HG03558 (cell line): ENCODE data around the gene ADGRB3.

Experiments used
- ATAC-seq: cut with Tn5 transposase; IDR thresholded peaks from one replicate; pipeline ENCODE4 v1.9.1; 2021; ENCODE audit warnings: moderate number of reproducible peaks; ENCODE audit not compliant: unreplicated experiment; ENCODE audit errors: extremely low read depth

ADGRB3 gene

DNA sequence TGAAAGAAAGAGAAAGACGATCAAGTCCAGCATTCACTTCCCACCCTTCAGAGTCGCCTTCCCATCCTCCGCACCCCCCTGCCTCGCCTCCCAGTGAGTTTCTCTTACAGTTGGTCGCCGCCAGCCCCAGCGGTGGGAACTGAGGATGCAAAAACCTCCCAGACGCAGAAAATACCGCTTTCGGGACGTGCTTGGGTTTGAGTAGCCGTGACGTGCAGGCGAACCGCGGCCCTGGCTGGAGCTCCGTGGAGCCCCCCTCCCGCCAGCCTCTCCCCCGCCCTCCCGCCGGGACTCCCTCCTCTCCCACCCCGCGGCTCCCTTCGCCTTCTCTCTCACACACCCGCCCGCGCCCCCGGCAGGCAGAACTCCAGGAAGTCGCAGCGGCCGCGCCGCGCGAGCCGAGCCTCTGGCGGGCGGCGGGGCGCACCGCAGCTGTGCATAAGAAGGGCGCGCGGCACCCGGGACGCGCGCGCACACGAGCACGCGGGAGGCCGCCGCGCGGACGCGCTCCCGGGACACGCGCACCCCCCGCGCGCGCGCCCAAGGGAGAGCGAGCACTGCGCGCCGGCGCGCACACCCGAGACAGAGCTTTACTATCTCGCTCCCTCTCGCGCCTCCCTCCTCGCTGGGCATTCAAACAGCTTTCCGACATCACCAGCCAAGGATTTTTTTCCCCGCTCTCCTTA, at the start of gene ADGRB3:
TSS of gene ADGRB3 (plus strand) at position 557 of the 686 bp plus-strand sequence. CDS start 3,394 bp downstream, outside the sequence.
- peak; percentile 72 for ATAC-seq

DNA sequence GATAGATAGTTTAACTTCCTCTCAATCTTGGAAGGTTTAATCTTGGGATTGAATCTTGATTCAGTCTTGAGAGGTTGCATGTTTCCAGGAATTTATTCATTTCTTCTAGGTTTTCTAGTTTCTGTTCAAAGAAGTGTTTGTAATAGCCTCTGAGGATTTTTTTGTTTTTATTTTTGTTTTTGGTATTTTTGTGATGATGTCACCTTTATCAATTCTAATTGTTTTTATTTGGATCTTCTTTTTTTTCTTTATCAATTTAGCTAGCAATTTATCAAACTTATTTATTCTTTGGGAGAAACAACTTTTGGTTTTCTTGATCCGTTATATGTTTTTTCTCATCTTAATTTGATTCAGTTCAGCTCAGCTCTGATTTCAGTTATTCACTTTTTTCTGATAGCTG, 41.5 kb upstream of the ADGRB3 start:
- no peak for ATAC-seq

DNA sequence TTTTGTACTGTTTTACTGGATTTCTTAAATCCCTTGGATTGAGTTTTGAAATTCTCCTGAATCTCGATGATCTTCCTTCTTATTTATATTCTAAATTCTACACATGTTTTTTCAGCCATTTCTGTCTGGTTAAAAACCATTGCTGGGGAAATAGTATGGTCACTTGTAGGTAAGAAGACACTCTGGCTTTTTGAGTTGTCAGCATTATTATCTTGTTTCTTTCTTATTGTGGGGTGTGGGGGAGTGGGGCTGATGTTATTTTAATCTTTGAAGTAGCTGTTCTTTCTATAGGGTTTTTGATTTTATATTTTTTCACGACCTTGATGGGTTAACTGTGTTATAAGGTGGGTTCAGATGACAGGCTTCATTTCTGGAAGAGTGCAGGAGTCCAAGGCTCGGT, 37.4 kb upstream of the ADGRB3 start:
- no peak for ATAC-seq

GRCh38 chr6:68615938-68616337, 19.1 kb upstream of the ADGRB3 start:
- no peak for ATAC-seq

DNA sequence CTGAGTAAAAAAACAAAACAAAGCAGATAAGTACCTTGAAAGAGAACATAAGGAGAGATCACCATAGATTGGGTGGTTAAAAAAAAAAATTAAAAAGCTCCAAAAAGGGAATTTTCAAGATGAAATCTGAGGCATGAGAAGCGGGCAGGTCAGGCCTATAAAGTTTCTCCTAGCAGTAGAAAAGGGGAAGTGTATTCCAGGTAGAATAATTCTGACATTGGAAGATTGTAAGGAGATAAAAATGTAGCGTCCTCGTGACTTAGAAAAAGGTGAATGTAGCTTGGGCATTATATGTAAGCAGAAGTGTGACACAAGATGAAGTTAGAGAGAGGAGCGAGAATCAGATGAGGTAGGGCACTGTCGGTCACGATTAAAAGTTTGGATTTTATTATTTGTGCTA, 9.1 kb upstream of the ADGRB3 start:
- no peak for ATAC-seq

DNA sequence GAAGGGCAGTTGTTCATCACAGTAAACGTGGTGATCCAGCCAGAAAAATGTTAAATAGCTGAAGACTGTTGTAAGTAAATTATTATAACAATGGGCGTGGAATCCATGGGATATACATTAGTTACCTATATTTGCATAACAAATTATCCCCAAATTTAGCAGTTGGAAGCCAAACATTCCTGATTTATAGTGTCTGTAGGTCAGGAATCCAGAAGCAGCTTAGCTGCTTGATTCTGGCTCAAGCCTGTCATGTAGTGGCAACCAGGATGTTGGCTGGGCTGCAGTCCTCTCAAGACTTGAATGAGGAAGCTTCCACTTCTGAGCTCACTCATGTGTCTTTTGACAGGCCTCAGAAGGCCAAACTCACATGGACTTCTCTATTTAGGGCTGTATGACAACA, 6.9 kb upstream of the ADGRB3 start:
- ATAC-seq, result no peak

- no peak for ATAC-seq
Observed at GRCh38 chr6:68632734-68633133, 2.3 kb upstream of the ADGRB3 start.

GRCh38 chr6:68633281-68633971, 1.7 kb upstream of the ADGRB3 start:
- ATAC-seq, result no peak

- ATAC-seq, result no peak
Observed at GRCh38 chr6:68633972-68634725, 933 bp upstream of the ADGRB3 start.

DNA sequence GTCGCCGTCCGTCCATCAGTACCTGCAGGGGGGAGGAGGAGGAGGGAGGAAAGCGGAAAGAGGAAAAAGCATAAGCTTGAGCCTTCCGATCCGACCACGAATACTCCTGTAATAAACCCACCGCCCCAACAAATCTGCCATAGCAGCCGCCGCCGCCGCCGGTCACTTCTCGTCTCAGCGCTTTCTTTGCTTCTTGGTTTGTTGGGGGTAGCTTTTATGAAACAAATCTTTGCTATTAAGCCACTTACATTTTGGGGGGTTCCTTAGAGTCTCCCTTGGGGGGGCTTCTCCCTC, 277 bp downstream of the ADGRB3 start:
- no peak for ATAC-seq

DNA sequence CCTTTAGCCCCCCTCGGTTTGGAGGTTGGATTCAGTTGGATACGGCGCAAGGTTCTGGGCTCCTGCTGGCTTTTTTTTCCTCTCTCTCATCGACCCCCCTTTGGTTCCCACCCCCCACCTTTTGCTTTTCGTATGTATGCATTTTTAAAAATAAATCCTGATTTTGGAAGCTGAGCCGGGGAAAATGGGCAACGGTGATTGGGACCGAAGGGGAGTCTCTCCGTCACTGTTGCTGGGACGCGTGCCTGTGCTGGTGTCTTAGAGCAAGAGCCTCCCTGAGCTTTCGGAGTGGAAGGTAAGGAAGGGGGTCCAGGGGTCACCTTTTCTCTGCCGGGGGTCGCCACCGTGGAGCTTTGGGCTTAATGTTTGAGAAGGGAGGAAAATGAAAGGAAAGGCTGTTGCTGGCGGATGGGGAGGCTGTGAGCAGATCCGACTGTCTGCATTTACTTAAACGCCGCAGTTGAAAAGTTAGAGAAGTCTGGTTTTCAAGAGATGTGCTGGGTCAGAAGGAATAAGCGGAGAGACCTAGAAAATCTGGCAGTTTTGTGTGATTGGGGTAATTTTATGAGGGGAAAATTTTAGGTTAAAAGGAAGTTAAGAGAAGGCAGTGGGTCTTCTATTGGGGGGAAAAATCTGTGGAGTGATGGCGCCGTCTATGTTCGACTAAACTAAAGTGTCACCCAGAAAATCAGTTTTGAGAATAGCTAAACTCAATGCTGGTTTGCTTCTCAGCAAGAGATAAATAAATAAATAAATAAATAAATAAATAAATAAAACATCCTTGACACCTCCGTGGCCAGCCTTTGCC, 828 bp downstream of the ADGRB3 start:
- no peak for ATAC-seq

- ATAC-seq, result no peak
Observed at GRCh38 chr6:68636666-68637065, 1.6 kb downstream of the ADGRB3 start.

- no peak for ATAC-seq
Observed at GRCh38 chr6:68637071-68637470, 2.0 kb downstream of the ADGRB3 start.

DNA sequence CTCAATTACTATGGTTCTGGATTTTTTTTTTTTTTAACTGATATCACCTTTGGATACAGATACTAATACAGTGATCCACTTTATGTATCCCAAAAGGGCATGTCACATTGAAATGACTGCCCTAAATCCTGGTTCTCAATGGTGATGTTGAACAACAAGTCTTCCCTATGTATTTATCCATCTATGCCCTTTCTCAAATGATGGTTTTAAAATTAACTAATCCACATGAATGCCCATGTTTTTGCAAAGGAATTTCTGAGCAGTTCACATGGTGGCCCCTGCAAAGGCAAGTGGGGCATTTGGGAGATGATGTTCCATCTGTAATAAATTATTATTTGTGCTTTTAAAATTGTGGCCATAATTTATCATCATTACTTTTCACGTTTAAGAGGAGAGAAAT, 2.7 kb downstream of the ADGRB3 start:
- ATAC-seq, result no peak

DNA sequence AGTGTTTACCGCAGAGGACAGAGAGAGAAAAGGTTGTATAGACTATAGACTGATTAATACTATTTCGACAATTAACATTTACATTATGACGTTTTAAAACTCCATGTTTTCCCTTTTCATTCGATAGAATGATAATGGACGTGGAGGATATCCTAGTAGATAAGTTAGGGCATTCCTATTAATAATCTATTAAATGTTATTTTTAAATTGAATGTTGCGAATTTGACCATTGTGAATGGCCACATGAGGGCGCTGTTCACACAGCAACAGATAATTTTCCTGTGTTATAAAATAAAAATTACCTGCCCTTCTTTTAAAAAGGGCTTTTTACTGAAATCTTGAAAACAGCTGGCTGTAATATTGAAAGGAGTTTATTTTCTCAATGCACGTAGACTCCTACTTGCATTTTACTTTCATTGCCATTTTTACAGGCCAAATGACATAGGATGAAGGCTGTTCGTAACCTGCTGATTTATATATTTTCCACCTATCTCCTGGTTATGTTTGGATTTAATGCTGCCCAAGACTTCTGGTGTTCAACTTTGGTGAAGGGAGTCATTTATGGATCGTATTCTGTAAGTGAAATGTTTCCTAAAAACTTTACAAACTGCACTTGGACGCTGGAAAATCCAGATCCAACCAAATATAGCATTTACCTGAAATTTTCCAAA, 3.3 kb downstream of the ADGRB3 start:
- ATAC-seq, result no peak

DNA sequence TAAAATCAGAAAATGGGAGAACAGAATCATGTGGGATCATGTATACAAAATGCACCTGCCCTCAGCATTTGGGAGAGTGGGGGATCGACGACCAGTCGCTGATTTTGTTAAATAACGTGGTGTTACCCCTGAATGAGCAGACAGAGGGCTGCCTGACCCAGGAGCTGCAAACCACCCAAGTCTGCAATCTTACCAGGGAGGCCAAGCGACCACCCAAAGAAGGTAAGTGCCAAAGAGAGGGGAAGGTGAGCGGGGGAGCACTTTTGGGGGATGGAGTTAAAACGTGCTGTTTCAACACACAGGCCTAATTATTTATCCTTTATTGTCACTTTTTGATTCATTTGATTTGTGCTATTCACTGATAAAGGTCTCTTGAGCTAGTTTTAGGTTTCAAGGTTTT, 4.1 kb downstream of the ADGRB3 start:
- ATAC-seq, result no peak

GRCh38 chr6:68639826-68640490, 4.9 kb downstream of the ADGRB3 start:
- ATAC-seq, result no peak

- no peak for ATAC-seq
Observed at GRCh38 chr6:68640491-68640835, 5.4 kb downstream of the ADGRB3 start.

DNA sequence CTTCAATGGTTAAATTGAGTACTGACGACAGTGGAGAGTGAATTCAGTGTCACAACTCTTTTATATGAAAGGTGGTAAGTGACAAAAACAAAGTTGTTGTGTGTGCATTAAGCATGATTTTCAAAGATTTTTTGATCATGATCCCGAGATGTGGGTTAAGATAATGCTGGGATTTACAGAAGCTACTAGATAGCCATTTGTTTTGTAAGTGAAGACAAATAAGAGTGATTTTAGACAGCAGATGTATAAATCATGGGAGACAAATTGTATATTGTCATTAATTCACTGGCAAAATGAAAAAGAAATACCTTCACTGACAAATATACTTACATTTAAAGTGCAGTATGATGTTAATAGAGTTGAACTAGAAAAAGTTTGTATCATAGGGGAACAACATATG, 6.1 kb downstream of the ADGRB3 start:
- ATAC-seq, result no peak

DNA sequence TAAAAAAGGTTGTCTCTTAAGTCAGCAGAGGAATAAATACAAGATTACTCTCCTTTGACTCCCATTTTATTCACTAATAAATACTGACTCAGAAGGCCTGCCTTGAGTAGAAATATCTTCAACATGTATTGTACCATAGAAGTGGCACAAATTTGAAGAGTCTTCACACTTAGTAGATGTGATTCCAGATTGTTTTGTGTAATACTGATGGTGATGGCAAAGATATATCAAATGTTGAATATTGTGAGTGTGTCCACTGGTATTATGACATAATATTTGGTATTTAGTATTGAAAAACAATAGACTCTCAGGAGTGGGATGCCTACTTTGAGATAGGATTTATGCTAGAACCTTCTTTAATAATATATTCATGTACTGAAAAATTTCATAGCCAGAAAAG, 7.0 kb downstream of the ADGRB3 start:
- no peak for ATAC-seq
